ENCODE results near the gene TEKT5. TPM values are rescaled to one million over a fixed set of nuclear protein-coding genes. Genes with fewer than 3 reads are reported as not detected.
A peak's percentile ranks its signal among the peaks of the same experiment; 100 is the strongest.
"Not testable (repeated sequence)": the region's sequence is repeated elsewhere in the genome, so short reads cannot be mapped to it uniquely, and the experiment has no call there.

TEKT5 gene
- 10 to 100 TPM in 1 of 5 donors, 1 to 10 TPM in 2, under 1 TPM in 1, not detected in 1; 0.45 to 22.8 (median 1.6) TPM for total RNA-seq
- polyA plus RNA-seq = under 1 TPM in 2 of 3 donors, not detected in 1; 0.28 to 0.62 TPM
- long read RNA-seq, donor 1 = 0 reads
- long read RNA-seq, donor 2 = 0 reads
- long read RNA-seq, donor 3 = 0 reads
- long read RNA-seq, donor 4 = 0 reads
- long read RNA-seq, donor 5 = 0 reads
- long read RNA-seq, donor 6 = 0 reads
- long read RNA-seq, donor 7 = 0 reads
- long read RNA-seq, donor 8 = 0 reads
- long read RNA-seq, donor 9 = 0 reads
- long read RNA-seq, donor 10 = 0 reads

DNA sequence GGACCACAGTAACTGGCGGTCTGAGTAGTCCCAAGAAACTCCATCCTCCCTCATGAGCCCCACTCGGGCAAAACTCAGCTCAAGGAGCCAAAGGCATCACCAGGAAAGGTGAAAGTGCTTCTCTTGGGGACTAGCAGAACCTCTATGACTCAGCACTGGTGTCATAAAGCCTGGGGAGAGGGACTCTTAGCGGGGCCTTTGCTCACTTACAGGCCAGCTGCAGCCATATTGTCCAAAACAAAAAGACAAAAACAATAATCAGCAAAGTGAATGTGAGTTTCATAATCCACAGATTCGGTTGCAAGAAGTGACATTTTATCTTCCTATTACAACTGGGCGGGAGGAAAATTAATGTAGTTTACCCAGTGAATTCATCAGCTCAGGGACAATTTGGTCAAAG, at the start of gene TEKT5:
TEKT5 (minus strand) TSS at position 101 of the 400 bp plus-strand sequence; CDS start at position 44, 57 bp downstream.
- WGBS, 5 donors = 75 to 84% (median 78%) methylated on average over 4 to 5 of the region's 5 CpGs
- H3K27me3 ChIP-seq = peaks cover 0 to 4% (median 0%) of the 10 kb centered on the region in 3 donors
- H3K36me3 ChIP-seq = no peaks in the 10 kb centered on the region
- H3K4me3 ChIP-seq = no peak within 1 kb of the TSS
- no peak for DNase-seq
- no peaks in the 10 kb centered on the region for H3K4me1 ChIP-seq
- H3K9me3 ChIP-seq = no peaks in the 10 kb centered on the region
- no peak within 1 kb of the TSS for H3K27ac ChIP-seq
- TF ChIP-seq EP300 (IDR thresholded peaks at IDR 0.05) (no peak), POLR2AphosphoS5 (IDR thresholded peaks at IDR 0.05) (no peak), POLR2A (IDR thresholded peaks at IDR 0.05) (no peak)
- TF ChIP-seq, protein P1, sequence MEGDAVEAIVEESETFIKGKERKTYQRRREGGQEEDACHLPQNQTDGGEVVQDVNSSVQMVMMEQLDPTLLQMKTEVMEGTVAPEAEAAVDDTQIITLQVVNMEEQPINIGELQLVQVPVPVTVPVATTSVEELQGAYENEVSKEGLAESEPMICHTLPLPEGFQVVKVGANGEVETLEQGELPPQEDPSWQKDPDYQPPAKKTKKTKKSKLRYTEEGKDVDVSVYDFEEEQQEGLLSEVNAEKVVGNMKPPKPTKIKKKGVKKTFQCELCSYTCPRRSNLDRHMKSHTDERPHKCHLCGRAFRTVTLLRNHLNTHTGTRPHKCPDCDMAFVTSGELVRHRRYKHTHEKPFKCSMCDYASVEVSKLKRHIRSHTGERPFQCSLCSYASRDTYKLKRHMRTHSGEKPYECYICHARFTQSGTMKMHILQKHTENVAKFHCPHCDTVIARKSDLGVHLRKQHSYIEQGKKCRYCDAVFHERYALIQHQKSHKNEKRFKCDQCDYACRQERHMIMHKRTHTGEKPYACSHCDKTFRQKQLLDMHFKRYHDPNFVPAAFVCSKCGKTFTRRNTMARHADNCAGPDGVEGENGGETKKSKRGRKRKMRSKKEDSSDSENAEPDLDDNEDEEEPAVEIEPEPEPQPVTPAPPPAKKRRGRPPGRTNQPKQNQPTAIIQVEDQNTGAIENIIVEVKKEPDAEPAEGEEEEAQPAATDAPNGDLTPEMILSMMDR (IDR thresholded peaks at IDR 0.05) = no peak
- intact Hi-C loops (cut with DNase I; ENCODE audit: low total_unique reads) = no loop called here

DNA sequence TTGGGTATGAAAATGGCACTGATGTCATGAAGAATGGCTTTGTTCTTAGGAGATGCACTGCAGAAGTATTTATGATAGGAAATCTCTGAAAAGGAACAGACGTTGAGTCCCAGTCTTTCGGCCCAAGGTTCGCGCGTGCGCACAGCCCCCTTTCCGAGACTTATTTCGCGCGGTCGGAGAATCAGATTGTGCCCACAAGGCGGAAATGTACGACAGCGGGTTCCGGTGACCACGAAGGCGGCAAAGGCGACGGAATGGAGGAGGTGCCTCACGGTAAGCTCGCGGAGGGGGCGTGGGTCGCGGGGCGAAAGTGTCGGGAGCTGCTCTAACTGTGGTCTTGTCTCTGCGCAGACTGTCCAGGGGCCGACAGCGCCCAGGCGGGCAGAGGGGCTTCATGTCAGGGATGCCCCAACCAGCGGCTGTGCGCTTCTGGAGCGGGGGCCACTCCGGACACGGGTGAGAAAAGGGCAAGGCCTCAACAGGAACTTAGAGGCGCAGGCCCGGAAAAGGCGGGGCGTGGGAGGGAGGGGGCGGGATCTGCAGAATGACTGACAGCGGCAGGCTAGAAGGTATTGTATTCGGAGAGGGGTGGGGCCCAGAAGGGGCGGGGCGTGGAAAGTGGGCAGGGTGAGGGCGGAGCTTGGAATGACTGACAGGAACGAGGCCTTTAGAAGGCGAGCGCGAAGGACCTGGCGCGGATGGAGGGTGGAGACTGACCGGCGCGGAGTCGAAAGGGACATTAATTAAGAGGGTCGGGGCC, 49.1 kb upstream of the TEKT5 start, which contains the start of gene NUBP1:
NUBP1 (plus strand) TSS at position 233 of the 760 bp plus-strand sequence; CDS start at position 255, 22 bp downstream.
- no peaks in the 10 kb centered on the region for H3K27me3 ChIP-seq
- no peak for TF ChIP-seq EP300 (IDR thresholded peaks at IDR 0.05)
- peak in 1 of 4 donors; percentile 12 for TF ChIP-seq POLR2A (IDR thresholded peaks at IDR 0.05)
- TF ChIP-seq POLR2AphosphoS5 (IDR thresholded peaks at IDR 0.05) = peak; percentile 76 to 93 (median 82)
- no peaks in the 10 kb centered on the region for H3K9me3 ChIP-seq
- H3K36me3 ChIP-seq = peaks cover 18 to 25% (median 22%) of the 10 kb centered on the region in 4 donors
- intact Hi-C loops (cut with DNase I; ENCODE audit: low total_unique reads) = no loop called here
- H3K4me1 ChIP-seq = peaks cover 13 to 45% (median 28%) of the 10 kb centered on the region in 4 donors
- peak; percentile 99 to 100 for DNase-seq
- peak within 1 kb of the TSS; percentile 90 to 98 (median 96) for H3K27ac ChIP-seq
- WGBS, 5 donors = 0 to 1% (median 0%) methylated on average over 49 to 57 of the region's 57 CpGs
- peak within 1 kb of the TSS; percentile 45 to 62 (median 52) for H3K4me3 ChIP-seq

DNA sequence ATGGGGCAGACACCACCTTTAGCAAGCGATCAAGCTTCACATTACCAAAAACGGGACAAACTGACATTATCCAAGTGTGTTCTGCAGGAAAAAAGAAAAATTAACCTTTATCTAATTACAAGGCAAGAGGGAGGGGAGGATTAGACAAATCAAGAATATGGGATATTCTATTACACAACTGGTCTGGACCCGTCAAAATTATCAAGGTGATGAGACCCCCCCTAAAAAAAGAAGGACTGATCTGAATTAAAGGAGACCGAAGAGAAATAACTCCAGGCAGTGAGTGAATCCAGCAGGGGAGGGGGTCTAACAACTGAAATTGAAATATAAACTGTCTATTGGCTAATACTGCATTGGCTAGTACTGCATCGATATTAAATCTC, 48.5 kb upstream of the TEKT5 start:
- no peak for TF ChIP-seq EP300 (IDR thresholded peaks at IDR 0.05)
- TF ChIP-seq POLR2AphosphoS5 (IDR thresholded peaks at IDR 0.05) = no peak
- TF ChIP-seq POLR2A (IDR thresholded peaks at IDR 0.05) = no peak
- TF ChIP-seq, protein P1 (IDR thresholded peaks at IDR 0.05) = no peak
- Histone ChIP-seq H3K4me1 (peaks cover 18 to 50% (median 33%) of the 10 kb centered on the region in 4 donors), H3K27ac (peak overlapping the region in 4 of 5 donors; percentile 94 to 98 (median 97)), H3K4me3 (peak overlapping the region; percentile 45 to 62 (median 52)), H3K36me3 (peaks cover 12 to 19% (median 16%) of the 10 kb centered on the region in 4 donors), H3K27me3 (no peaks in the 10 kb centered on the region), H3K9me3 (no peaks in the 10 kb centered on the region)
- no peak for DNase-seq
- intact Hi-C loops (cut with DNase I; ENCODE audit: low total_unique reads) = no loop called here
- 30 to 35% (median 32%) methylated on average over 5 of the region's 5 CpGs for WGBS, 5 donors

- H3K36me3 ChIP-seq = peaks cover 0 to 6% (median 2%) of the 10 kb centered on the region in 4 donors
- TF ChIP-seq POLR2A (IDR thresholded peaks at IDR 0.05) (no peak), EP300 (IDR thresholded peaks at IDR 0.05) (no peak), POLR2AphosphoS5 (IDR thresholded peaks at IDR 0.05) (no peak)
- TF ChIP-seq, protein P1 (IDR thresholded peaks at IDR 0.05) = no peak
- no peak overlapping the region for H3K4me3 ChIP-seq
- peak; percentile 61 to 64 for DNase-seq
- 27 to 37% (median 29%) methylated on average over 4 of the region's 4 CpGs for WGBS, 5 donors
- H3K4me1 ChIP-seq = peaks cover 18 to 62% (median 45%) of the 10 kb centered on the region in 4 donors
- H3K27ac ChIP-seq = peak overlapping the region in 2 of 5 donors; percentile 31 to 61
- intact Hi-C loops (cut with DNase I; ENCODE audit: low total_unique reads) = no loop called here
- H3K9me3 ChIP-seq = no peaks in the 10 kb centered on the region
- no peaks in the 10 kb centered on the region for H3K27me3 ChIP-seq
Observed at GRCh38 chr16:10741844-10742243, 47.1 kb upstream of the TEKT5 start.

GRCh38 chr16:10741249-10741648, 46.5 kb upstream of the TEKT5 start:
- H3K4me1 ChIP-seq = peaks cover 18 to 61% (median 45%) of the 10 kb centered on the region in 4 donors
- H3K9me3 ChIP-seq; H3K27ac ChIP-seq; H3K27me3 ChIP-seq; H3K36me3 ChIP-seq; H3K4me3 ChIP-seq; intact Hi-C loops (cut with DNase I; ENCODE audit: low total_unique reads): not testable (repeated sequence)
- peak in 1 of 2 donors; percentile 11 for DNase-seq
- 93 to 97% (median 95%) methylated on average over 10 of the region's 10 CpGs for WGBS, 5 donors

All from stomach (tissue), 19 donors.